GM06990 (cell line): ENCODE data around the gene ELOVL6.
A peak's percentile ranks its signal among the peaks of the same experiment; 100 is the strongest.

ENCODE experiments used
- DNase-seq: peaks from one replicate; pipeline ENCODE4 v3.0.0-alpha.2; 2011; ENCODE audit not compliant: insufficient read length; ENCODE audit errors: extremely low read depth
- H3K27me3 ChIP-seq: replicated peaks from 2 replicates; pipeline ENCODE4 v1.6.0; 2011; ENCODE audit warnings: low read length; ENCODE audit not compliant: control insufficient read depth, insufficient read depth
- H3K36me3 ChIP-seq: 2 replicates; pipeline ENCODE4 v1.5.1; 2011; ENCODE audit warnings: low read length; ENCODE audit not compliant: control insufficient read depth, insufficient read depth
- H3K4me3 ChIP-seq: replicated peaks from 2 replicates; pipeline ENCODE4 v1.5.1; 2011; ENCODE audit warnings: low read depth, mild to moderate bottlenecking, control low read depth, low read length
- TF ChIP-seq, protein P1 (sequence below): IDR thresholded peaks from 2 replicates; pipeline ENCODE4 v1.5.1; 2011; ENCODE audit warnings: low read length, control low read depth, mild to moderate bottlenecking, inconsistent platforms; ENCODE audit not compliant: insufficient read depth, poor library complexity, severe bottlenecking

Gene ELOVL6

DNA sequence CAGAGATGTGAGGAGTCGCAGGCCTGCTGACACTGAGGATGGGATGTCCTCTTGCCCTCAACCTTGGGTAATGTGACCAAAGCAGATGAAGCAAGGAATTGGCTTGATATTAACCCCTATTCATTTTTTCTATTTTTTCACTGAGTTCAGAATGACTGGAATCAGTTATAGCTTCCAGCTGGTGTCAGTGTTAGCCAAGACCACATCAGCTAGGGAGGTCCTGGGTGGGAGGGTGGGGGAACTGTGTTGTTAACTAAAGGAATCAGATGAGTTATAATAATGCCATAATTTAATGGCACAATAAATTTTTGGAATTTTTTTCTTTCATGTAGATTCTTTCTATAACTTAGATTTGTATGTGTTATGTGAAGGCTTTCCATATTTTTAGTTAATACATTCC is 193.9 kb downstream of the ELOVL6 start:
- H3K27me3 ChIP-seq, result no peaks in the 10 kb centered on the region
- H3K36me3 ChIP-seq, result no peaks in the 10 kb centered on the region
- DNase-seq, result no peak
- TF ChIP-seq, protein P1, sequence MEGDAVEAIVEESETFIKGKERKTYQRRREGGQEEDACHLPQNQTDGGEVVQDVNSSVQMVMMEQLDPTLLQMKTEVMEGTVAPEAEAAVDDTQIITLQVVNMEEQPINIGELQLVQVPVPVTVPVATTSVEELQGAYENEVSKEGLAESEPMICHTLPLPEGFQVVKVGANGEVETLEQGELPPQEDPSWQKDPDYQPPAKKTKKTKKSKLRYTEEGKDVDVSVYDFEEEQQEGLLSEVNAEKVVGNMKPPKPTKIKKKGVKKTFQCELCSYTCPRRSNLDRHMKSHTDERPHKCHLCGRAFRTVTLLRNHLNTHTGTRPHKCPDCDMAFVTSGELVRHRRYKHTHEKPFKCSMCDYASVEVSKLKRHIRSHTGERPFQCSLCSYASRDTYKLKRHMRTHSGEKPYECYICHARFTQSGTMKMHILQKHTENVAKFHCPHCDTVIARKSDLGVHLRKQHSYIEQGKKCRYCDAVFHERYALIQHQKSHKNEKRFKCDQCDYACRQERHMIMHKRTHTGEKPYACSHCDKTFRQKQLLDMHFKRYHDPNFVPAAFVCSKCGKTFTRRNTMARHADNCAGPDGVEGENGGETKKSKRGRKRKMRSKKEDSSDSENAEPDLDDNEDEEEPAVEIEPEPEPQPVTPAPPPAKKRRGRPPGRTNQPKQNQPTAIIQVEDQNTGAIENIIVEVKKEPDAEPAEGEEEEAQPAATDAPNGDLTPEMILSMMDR, result no peak
- H3K4me3 ChIP-seq, result no peak overlapping the region

DNA sequence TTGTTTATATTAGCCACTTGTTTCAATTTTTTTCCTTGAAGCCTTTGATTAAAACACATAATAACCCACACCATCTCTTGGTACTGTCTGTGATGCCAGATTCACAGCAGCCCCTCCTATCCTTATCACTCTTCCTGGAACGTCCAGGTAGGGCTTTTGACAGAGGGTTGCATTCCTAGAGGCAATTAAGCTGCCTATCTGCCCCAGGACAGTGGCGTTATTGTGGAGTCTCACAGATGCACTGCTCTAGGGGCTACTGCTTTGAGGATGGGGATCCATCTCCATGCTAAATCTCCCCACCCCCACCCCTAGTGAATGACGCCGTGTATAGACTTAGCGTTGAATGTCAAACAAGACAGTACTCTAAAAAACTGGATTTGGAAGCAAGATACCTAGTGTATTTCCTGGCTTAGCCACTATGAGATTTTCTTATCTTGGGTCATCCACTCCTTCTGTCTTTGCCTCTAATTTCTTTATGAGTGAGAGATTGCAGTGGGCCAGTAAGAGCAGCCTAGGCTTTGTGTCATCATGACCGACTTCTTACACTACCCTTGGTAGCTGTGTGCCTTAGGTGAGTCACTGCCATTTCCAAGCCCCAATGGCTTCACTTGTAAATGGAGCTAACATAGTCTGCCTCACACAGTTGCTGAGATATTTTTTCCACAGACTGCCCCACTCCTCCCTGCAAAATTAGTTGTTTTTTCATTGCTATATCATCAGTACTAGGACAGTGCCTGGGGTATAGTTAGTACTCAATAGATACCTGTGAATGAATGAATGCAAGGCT is 194.8 kb downstream of the ELOVL6 start:
- TF ChIP-seq, protein P1, result no peak
- Histone ChIP-seq H3K36me3 (no peaks in the 10 kb centered on the region), H3K4me3 (no peak overlapping the region), H3K27me3 (no peaks in the 10 kb centered on the region)
- no peak for DNase-seq

DNA sequence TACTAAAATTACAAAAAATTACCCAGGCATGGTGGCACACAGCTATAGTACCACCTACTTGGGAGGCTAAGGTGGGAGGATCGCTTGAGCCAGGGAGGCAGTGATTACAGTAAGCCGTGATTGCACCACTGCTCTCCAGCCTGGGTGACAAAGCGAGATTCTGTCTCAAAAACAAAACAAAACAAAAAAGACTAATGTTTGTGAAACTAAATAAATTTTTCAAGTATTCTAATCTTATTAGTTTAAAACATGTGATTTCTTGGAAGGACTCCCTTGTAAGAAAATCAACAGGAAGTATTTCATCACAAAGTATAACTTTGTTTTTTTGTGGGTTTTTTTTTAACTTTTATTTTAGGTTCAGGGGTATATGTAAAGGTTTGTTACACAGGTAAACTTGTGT is 196.1 kb downstream of the ELOVL6 start:
- H3K4me3 ChIP-seq, result no peak overlapping the region
- no peak for DNase-seq
- no peaks in the 10 kb centered on the region for H3K36me3 ChIP-seq
- TF ChIP-seq, protein P1, result no peak
- H3K27me3 ChIP-seq, result no peaks in the 10 kb centered on the region

DNA sequence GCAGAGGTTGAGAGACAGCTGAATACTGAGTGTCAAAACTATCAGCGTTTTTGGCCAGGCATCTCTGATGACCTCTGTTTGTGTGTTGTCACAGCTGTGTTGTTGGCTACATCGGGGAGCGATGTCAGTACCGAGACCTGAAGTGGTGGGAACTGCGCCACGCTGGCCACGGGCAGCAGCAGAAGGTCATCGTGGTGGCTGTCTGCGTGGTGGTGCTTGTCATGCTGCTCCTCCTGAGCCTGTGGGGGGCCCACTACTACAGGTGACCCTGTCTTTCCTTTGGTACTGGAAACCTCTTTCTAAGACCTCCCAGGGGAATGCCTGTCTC is 198.9 kb downstream of the ELOVL6 start:
- H3K27me3 ChIP-seq, result no peaks in the 10 kb centered on the region
- TF ChIP-seq, protein P1, result no peak
- no peaks in the 10 kb centered on the region for H3K36me3 ChIP-seq
- no peak overlapping the region for H3K4me3 ChIP-seq
- no peak for DNase-seq

DNA sequence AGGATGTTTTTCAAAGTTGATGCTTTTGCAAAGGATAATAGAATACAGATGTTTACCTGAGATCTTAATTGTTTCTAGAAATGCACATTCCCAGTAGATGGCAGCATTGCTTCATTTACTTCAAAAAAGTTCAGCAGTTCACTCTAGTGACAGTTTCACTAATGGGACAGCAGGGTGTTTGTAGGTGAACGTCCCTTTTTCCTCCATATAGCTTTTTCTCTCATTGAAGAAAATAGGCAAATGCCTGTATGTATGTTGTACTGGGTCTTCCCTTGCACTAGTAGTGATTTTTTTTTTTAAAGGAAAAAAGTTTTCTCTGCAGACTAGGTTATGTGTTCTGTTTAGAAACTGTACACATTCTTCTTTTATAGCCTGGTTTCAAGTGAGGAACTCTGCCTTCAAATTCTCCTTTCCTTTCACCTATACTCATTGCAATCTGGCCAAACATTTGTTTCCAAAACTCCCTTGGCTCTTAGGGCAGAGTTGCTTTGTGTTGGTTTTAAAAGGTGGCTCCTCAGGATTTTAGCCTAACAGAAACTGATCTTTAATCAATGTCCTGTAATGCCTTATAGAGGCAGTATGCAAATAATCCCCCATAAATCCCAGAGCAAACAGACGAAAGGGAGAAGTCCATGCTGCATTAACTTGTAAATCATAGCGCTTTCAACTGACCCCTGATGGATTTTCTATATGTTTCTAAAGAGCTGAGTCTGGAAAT is 199.4 kb downstream of the ELOVL6 start:
- TF ChIP-seq, protein P1, result peak; percentile 53
- Histone ChIP-seq H3K36me3 (no peaks in the 10 kb centered on the region), H3K4me3 (no peak overlapping the region), H3K27me3 (no peaks in the 10 kb centered on the region)
- no peak for DNase-seq
